NCI-H2196 treated with DMSO at 0.1 percent for 48 hours (cell line): ENCODE data around the gene FOXK2.

Experiments used
- DNase-seq: peaks from one replicate; lab custom pipeline; 2025; ENCODE audit not compliant: unreplicated experiment; lab: John Stamatoyannopoulos, UW

The FOXK2 gene

GRCh38 chr17:82602487-82602886 lies 83.0 kb downstream of the FOXK2 start:
- no peak for DNase-seq

- no peak for DNase-seq
These were observed 83.6 kb downstream of the FOXK2 start for GRCh38 chr17:82602986-82603710.

GRCh38 chr17:82603981-82604448 lies 84.5 kb downstream of the FOXK2 start:
- DNase-seq = no peak

GRCh38 chr17:82604532-82604931 lies 85.0 kb downstream of the FOXK2 start:
- no peak for DNase-seq

GRCh38 chr17:82605939-82606600 lies 86.5 kb downstream of the FOXK2 start:
- no peak for DNase-seq

- no peak for DNase-seq
These were observed 89.3 kb downstream of the FOXK2 start for GRCh38 chr17:82608816-82609215.

- no peak for DNase-seq
These were observed 90.1 kb downstream of the FOXK2 start for GRCh38 chr17:82609655-82610054.

GRCh38 chr17:82611140-82612058 lies 91.9 kb downstream of the FOXK2 start:
- no peak for DNase-seq

- DNase-seq = no peak
These were observed 94.0 kb downstream of the FOXK2 start for GRCh38 chr17:82613283-82614094.

- no peak for DNase-seq
These were observed 94.6 kb downstream of the FOXK2 start for GRCh38 chr17:82614095-82614631.

GRCh38 chr17:82615084-82616020 lies 95.8 kb downstream of the FOXK2 start:
- DNase-seq = no peak

- no peak for DNase-seq
These were observed 96.6 kb downstream of the FOXK2 start for GRCh38 chr17:82616021-82616711.

GRCh38 chr17:82619211-82619610 lies 99.7 kb downstream of the FOXK2 start:
- DNase-seq = no peak

- no peak for DNase-seq
These were observed 100.1 kb downstream of the FOXK2 start for GRCh38 chr17:82619641-82620040.

GRCh38 chr17:82623707-82624106 lies 104.2 kb downstream of the FOXK2 start:
- no peak for DNase-seq

- no peak for DNase-seq
These were observed 107.9 kb downstream of the FOXK2 start for GRCh38 chr17:82627405-82627804.

GRCh38 chr17:82629748-82630147 lies 110.2 kb downstream of the FOXK2 start:
- no peak for DNase-seq

GRCh38 chr17:82630212-82630611 lies 110.7 kb downstream of the FOXK2 start:
- no peak for DNase-seq

- DNase-seq = no peak
These were observed 112.0 kb downstream of the FOXK2 start for GRCh38 chr17:82631544-82631943.
